ENCODE measurements around the gene TRIP10.
"Not testable (repeated sequence)": the region's sequence is repeated elsewhere in the genome, so short reads cannot be mapped to it uniquely, and the experiment has no call there.

The TRIP10 gene

DNA sequence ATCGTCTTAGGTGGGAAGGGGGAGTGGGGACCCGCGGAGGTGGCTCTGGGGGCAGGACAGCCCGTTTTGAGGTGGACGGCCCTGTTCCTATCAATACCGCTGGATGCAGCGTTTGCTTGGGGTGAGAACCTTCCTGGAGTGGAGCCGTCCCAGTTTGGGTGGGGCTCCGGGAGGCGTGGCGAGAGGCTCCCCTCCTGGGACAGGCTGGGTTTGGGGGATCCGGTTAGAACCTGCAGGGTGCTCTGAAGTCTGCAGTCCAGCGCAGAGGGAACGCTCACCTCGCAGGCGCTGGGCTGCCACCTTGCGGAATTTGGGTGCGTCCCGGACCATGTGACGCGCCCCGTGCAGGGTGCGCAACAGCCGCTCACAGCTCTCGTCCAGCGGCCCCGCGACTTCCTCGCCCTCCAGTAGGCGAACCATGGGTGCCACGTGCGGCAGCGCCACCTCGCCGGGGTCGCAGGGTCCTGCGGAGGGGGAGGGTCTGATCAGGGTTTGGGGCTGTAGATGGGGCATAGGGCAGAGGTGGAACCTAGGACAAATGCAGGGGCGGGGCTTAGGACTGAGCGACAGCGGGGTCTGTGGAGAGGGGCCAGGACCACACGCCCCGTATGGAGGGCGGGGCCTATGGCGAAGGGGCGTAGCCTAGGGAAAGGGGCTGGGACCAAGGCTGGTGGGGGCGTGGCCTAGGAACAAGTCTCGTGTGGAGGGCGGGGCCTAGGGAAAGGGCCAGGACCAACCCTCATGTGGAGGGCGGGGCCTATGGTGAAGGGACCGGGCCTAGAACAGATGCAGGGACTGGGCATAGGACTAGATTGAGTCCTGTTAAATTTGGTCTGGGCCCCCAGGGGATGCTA lies 13.9 kb downstream of the TRIP10 start:
- peak; percentile 96 for DNase-seq (ENCODE audit: low spot score)
- in situ Hi-C loops (cut with MboI; ENCODE audit: low pct_unique_long_range_greater_than_20kb, low sequenced_read_pairs, unreplicated experiment): no loop called here
- TF ChIP-seq, protein P1, sequence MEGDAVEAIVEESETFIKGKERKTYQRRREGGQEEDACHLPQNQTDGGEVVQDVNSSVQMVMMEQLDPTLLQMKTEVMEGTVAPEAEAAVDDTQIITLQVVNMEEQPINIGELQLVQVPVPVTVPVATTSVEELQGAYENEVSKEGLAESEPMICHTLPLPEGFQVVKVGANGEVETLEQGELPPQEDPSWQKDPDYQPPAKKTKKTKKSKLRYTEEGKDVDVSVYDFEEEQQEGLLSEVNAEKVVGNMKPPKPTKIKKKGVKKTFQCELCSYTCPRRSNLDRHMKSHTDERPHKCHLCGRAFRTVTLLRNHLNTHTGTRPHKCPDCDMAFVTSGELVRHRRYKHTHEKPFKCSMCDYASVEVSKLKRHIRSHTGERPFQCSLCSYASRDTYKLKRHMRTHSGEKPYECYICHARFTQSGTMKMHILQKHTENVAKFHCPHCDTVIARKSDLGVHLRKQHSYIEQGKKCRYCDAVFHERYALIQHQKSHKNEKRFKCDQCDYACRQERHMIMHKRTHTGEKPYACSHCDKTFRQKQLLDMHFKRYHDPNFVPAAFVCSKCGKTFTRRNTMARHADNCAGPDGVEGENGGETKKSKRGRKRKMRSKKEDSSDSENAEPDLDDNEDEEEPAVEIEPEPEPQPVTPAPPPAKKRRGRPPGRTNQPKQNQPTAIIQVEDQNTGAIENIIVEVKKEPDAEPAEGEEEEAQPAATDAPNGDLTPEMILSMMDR (IDR thresholded peaks at IDR 0.05; ENCODE audit: extremely low read depth, insufficient read depth, missing control alignments): peak; percentile 69

DNA sequence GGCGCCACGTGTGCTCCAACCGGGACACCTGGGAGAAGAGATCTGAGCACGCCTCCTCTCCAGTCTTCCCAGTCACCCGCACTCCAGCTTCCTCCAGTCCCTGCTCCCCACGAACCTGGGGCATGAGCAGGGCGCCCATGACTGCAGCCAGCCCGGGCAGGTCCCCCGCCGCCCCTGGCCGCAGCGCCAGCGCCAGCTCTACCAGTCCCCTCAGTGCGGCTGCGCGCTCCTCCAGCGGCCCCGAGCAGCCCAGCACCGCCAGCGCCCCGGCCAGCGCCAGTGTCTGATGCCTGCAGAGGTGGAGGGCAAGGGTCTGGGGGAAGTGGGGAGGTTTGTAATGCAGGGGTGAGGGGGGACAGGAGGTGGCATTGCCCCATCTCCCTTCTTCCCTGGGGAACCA lies 14.7 kb downstream of the TRIP10 start:
- TF ChIP-seq, protein P1 (IDR thresholded peaks at IDR 0.05; ENCODE audit: extremely low read depth, insufficient read depth, missing control alignments): no peak
- no peak for DNase-seq (ENCODE audit: low spot score)
- in situ Hi-C loops (cut with MboI; ENCODE audit: low pct_unique_long_range_greater_than_20kb, low sequenced_read_pairs, unreplicated experiment): no loop called here

DNA sequence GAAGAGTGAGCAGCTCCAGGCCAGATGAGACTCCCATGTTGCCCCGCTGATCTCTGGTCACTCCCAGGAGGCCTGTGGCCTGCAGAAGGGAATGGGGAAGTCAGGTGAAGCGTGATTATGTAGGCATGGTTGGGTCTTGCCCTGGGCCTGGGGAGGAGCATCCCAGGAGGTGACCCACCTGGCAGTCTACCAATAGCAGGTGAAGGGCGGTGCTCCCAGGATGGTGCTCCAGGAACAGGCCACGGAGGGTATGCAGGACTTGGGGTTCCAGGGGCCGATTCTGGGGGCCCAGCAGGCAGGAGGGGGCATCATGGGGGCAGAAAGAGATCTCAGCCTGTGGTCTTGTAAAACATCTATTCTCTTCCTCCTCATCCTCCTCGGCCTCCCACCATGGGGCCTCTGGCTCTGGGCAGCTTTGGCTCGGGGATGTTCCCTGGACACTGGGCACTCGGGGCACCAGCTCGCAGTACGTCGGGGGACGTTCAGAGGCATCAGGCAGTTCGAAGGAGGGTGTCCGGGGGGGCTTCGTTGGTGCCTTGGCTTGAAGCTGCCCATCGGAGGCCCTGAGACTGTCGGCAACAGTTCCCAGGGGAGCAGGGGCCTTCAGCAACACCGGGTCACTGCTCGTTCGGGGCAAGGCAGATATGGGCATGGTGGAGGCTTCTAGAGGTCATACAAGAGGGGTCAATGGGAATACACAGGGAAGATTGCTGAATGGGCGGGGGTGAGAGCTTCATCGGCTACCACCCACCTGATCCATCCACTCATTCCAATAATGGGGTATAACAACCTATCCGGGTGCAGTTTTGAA lies 15.4 kb downstream of the TRIP10 start:
- DNase-seq (ENCODE audit: low spot score): no peak
- in situ Hi-C loops (cut with MboI; ENCODE audit: low pct_unique_long_range_greater_than_20kb, low sequenced_read_pairs, unreplicated experiment): no loop called here
- TF ChIP-seq, protein P1 (IDR thresholded peaks at IDR 0.05; ENCODE audit: extremely low read depth, insufficient read depth, missing control alignments): no peak

DNA sequence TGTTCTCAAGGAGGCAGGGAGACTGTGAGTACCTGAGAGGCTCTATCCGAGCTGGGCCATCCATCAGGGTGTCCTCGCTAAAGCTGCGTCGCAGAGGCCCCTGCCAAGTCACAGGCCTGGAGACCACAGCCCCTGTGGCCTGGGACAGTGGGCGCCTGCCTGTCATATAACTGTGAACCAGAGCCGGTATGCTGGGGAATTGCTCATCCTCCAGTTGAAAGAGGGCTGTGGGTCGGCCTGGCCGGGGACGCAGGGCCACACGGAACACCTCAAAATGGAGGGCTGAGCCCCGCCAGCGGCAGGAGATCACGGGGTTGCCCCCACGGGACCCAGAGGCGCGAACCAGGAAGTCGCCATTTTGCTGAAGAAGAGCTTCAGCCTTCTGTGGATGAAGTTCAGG lies 21.1 kb downstream of the TRIP10 start:
- TF ChIP-seq, protein P1 (IDR thresholded peaks at IDR 0.05; ENCODE audit: extremely low read depth, insufficient read depth, missing control alignments): no peak
- DNase-seq (ENCODE audit: low spot score): no peak
- in situ Hi-C loops (cut with MboI; ENCODE audit: low pct_unique_long_range_greater_than_20kb, low sequenced_read_pairs, unreplicated experiment): no loop called here

DNA sequence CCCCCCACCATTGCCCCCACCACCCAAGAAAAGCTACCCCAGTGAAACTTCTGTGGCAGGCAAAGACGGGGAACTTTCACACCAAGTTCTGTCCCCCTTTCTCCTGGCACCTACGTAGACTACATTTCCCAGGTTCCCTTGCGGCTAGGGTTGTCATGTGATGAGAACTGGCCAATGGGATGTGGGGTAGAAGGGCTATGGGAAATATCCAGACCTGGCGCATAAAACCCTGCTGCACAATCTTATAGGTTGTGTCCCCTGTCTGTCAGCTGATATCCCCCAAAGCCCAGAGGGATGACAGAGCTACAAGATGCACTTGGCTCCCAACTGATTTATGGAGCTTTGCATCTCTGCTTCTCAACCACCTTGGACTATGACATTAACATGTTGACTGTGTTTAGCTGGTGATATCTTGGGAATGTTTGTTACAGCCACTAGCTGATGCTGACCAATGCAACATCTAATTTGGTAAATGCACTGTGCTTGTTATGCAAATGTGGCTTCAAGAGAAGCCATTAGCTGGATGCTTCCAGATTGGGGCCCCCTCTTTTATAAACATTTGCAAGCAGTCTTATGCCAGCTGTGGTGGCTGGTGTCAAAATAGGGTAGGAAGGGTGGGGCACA lies 21.7 kb downstream of the TRIP10 start:
- in situ Hi-C loops (cut with MboI; ENCODE audit: low pct_unique_long_range_greater_than_20kb, low sequenced_read_pairs, unreplicated experiment): no loop called here
- TF ChIP-seq, protein P1 (IDR thresholded peaks at IDR 0.05; ENCODE audit: extremely low read depth, insufficient read depth, missing control alignments): no peak
- no peak for DNase-seq (ENCODE audit: low spot score)

DNA sequence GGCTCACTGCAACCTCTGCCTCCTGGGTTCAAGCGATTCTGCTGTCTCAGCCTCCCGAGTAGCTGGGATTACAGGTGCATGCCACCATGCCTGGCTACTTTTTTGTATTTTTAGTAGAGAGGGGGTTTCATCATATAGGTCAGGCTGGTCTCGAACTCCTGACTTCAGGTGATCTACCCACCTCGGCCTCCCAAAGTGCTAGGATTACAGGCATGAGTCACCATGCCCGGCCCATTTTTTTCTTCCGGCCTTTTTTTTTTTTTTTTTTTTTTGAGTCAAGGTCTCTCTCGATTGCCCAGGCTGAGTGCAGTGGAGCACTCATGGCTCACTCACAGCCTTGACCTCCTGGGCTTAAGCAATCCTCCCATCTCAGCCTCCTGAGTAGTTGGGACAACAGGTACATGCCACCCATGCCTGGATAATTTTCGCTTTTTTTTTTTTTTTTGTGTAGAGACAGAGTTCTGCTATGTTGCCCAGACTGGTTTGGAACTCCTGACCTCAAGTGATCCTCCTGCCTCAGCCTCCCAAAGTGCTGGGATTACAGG lies 22.8 kb downstream of the TRIP10 start:
- in situ Hi-C loops (cut with MboI; ENCODE audit: low pct_unique_long_range_greater_than_20kb, low sequenced_read_pairs, unreplicated experiment); DNase-seq (ENCODE audit: low spot score): not testable (repeated sequence)
